HG03064 (cell line): ENCODE measurements around the gene KIF6.
"Not testable (repeated sequence)": the region's sequence is repeated elsewhere in the genome, so short reads cannot be mapped to it uniquely, and the experiment has no call there.

Experiments used
- ATAC-seq: cut with Tn5 transposase; IDR thresholded peaks from one replicate; pipeline ENCODE4 v1.9.1; 2021; ENCODE audit warnings: low read depth; ENCODE audit not compliant: unreplicated experiment

KIF6 gene

DNA sequence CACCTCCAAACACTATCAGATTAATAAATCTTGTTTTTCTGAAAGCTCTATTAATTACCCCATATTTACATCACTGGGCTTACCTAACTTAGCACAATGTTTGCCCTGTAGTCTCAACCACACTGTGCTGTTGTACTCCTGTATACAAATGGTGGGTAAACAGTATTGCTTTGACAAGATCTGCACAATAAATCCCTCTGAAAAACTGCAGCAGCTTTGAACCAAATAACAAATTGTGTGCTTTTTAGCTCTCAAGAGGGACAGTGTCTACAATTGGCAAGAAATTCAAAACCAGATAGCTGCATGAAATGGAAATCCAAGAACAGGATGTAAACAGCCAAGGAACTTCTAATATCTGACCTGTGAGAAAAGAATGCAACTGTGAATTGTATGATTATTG lies 10.4 kb downstream of the KIF6 start:
- no peak for ATAC-seq

DNA sequence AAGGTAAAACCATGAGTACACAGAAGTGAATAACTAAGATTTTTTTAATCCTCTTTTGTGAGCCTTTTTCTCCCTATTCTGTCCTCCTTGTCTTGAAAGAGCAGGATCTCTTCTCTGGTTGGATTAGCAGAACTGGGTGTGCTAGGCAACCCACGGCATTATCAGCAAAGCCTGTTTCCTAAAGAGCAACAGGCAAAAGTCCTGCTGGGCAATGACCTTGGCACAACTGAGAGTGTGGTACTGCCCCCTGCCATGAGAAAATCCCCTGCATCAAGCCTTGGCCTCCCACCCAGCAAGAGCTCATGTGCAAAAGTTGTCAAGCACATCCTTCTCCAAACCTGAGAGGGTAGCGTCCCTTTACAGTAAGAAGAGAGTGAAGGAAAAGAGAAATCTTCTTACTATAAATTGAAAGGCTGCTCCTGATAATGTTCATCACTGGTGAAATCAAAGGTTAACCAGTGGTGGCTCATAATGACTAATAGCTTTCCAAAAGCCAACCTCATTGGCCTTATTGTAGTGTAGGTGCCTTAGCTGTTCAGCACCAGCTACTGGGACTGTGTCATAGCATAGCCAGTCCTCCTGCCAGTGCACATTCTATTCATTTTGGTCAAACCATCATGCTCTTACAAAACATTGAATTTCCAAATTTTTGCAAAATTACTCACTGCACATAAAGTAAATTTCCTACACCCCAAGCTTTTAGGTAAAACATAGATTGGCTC lies 17.1 kb downstream of the KIF6 start:
- no peak for ATAC-seq

DNA sequence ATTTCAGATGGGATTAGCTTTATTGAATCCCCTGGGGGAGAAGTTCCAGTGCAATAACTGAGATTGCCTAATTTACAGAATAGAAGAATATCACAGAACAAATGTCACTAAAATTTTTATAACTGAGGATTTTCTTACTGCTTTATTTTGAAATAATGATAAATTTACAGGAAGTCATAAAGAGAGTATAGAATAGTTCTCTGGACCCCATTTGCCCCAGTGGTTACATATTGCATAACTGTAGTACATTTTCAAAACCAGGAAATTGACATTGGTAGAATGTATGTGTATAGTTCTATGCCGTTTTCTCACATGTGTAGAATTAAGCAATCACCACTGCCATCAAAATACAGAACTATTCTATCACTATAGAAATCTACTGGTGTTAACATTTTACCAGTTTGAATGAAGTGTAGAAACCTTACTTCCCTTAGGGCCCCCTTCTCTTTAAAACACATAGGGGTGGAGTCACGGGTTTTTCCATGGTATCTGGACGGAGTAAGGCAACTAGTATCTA lies 18.3 kb downstream of the KIF6 start:
- no peak for ATAC-seq

DNA sequence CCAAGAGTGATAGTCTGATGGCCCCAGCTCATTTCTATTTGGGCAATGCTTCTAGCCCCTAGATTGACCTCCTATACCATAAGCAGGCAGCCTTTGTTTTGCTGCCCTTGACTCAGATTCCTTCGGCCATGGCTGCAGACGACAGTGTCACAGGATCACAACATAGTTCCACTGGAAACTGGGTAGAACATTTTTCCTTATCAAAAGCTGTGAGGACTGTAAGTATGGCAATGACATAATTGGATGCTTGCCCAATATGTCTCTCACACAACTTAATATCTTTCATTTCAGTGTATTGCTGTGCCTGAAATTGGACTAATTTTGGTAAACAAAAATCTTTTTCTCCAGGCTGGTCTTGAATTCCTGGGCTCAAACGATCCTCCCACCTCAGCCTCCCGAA lies 22.9 kb downstream of the KIF6 start:
- no peak for ATAC-seq

DNA sequence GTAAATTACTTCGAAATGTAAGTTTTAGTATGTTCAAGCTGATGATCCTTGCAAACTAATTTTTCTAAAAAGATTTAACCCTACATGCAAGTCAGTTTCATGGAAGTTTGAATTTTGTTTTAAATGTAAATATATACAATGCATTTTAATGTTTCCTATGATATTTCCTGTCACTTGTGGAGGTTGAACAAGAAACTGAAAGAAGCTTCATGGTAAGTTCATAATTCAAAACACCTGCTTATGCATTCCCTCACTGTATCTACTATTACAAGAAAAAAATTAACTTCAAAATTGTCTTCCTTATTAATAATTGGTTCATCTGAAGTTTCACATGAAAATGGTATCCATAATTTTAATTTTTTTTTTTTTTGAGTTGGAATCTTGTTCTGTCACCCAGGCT lies 24.8 kb downstream of the KIF6 start:
- no peak for ATAC-seq

DNA sequence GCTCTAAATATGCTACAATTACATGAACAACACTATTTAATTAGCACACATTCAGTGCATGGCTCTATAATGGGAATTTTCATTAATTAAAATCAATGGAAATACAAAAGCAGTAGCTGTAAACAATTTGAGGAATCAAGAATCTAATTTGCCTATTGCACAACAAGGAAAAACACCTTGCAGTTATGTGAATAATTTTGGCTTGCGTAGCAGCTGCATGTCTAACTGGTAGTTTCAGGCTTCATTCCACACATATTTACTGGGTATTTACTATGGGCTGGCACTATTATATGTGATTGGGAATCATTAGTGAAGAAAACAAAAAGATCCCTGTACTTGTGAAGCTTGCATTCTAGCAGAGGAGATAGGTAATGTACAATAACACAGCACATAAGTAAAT lies 26.4 kb downstream of the KIF6 start:
- ATAC-seq: no peak

DNA sequence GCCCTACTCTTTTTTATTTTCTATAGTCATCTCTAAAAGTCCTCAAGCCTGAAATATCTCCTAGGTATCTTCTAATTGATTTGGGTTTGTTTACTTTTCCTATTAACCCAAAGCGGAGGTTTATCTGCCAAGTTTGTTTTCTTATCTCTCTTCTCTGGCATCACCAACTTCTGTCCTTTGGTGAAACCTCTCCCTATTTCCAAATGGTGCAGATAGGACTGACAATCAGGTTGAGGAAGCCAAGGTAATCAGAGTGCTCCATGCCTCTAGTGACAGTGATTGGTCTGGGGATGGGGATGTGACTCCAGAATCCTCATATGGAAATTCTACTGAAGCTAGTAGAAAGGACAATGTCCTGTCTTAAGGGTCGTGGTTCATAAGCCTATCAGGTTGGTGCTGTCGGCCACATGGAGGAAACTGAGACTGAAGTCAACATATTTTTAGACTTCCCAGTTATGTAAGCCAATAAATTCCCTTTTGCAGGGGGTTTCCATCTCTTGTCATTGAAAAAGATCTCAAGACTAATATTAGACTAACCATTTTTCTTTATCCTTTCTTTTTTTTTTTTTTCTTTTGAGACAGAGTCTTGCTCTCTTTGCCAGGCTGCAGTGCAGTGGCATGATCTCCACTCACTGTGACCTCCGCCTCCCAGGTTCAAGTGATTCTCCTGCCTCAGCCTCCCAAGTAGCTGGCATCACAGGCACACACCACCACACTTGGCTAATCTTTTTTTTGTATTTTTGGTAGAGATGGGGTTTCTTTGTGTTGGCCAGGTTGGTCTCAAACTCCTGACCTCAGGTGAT lies 28.0 kb downstream of the KIF6 start:
- ATAC-seq: no peak

DNA sequence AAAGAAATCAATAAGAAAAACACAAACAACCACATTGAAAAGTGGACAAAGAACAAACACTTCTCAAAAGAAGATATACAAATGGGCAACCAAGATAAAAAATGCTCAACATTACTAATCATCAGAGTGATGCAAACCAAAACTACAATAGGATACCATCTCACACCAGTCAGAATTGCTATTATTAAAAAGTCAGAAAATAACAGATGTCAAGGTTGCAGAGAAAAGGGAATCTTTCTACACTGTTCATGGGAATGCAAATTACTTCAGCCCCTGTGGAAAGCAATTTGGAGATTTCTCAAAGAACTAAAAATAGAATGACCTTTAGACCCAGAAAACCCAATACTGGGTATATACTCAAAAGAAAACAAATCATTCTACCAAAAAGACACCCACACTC lies 29.8 kb downstream of the KIF6 start:
- no peak for ATAC-seq

DNA sequence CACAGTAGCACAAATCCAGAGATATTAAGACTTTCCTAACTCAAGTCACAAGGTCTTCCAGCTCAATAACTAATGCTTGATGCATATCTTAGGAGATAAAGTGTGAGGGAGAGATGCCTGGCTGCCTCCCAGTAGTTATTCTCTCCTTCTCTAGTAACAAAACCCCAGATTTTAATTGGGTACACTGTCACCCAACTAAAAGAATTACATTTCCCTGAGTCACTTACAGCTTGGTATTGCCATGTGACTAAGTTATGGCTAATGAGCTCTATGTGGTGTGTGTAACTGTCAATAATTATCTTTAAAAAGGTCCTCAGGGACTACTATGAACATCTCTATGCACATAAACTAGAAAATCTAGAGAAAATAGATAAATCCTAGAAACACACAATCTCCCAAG lies 32.0 kb downstream of the KIF6 start:
- ATAC-seq: no peak

DNA sequence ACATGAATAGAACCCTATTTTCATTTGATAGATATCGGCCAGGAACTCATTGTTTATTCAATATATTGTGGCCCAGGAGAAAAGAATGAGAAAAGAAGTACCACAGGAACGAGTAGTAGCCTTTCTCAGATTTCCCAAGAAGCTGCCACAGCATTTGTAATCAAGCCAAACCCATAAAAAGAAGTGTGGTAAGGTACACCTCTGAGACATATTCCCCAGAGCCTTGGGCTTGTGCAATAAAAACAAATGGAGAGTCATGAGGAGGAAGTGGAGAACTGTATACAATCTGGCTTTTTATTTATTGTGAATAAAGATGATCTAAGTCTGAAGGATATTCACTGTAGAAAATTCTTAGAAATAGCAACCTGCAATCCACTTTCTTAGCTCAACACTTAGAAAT lies 36.7 kb downstream of the KIF6 start:
- ATAC-seq: no peak

DNA sequence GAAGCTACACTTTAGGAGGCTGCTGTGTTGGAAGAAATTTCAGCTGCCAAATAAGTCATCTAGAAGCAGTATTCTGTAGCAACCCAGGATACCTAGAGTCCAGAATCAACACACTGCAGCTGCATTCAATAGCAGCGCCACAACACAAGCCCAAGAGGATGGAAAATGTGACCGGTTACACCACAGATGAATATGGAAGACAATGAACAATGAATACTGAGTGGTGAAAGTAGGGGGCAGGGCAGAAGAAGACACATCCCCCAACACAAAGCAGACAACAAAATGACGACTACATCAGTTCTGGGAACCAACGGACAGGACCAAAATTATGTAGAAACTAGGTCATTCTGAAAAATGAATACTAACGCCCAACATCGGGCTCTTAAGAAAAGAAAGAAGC lies 38.2 kb downstream of the KIF6 start:
- ATAC-seq: no peak

DNA sequence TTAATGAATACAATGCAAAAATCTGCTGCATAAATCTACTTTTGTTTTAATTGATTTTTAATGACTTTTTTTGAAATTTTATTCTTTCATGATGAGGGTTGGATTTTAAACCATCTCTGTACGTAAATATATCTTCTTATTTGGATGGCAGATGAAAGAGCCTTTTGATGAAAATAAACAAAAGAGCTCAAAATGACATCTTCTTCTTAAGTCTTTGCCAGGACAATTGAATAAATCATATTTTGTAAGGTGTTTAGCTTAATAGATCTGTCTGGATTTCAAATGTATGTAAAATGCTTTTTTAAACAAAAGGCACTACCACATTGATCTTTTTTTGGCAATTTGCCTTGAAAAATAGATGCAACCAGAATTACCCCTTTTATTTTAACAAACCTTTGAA lies 39.3 kb downstream of the KIF6 start:
- no peak for ATAC-seq

DNA sequence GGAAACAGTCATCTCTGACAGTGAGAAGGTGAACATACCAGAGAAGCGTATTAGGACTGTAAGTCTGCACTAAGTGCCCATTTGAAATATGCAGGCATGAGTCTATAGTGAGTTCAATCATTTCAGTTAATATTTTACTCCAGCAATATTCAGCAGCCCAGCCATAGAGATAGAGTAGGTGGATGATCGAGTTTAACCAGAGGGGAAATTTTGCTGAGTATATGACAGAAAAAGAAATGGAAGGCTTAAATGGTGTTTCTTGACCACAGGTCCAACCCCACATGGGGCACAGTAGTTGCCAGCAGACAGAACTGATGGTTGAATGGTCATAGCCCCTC lies 39.8 kb downstream of the KIF6 start:
- ATAC-seq: no peak

DNA sequence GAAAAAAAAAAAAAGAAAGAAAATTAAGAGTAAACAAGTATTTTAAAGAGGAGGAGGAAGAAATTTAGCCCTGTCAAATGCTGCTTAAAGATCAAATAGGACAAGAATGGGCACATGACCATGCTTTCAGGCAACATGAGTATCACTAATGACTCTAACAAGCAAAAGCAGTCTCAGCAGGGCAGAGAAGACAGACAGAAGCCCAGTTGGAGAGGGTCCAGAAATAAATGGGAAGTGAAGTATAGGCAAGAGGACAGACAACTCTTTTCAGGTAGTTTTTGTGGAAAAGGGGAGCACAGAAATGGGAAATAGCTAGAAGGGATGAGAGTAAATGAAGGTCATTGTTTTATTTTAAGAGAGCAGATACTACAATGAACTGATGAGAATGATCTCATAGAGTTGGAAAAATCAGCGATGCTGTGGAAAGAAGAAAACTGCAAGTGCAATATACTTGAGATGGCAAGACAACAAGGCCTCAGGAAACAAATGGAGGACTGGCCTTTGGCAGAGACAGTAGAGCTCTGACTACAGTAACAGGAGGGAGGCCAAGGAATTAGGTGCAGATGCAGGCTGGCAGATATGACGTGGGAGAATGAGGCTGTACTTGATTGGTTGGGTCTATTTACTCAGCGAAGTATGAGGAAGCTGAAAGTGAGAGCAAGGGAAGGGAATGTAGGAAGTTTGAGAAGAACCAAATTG lies 40.3 kb downstream of the KIF6 start:
- ATAC-seq: no peak

DNA sequence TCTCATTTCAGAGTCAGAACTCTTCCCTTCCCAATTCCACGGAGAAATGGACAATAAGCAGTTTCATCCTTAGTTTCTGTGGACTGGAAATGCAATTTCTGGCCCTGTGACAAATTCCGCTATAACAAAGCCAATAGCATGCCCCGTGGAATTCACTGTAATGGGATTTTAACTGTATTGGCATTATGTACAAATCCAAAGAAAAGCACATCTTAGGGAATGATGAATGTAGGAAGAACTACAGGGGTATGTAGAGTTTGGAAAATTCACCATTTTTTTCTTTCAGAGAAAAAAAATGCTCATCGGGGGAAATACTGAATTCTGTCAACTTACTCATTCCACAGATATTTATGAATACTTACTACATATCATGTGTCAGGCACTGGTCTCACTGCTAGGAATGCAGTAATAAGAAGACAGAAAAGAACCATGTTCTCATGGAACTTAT lies 43.5 kb downstream of the KIF6 start:
- no peak for ATAC-seq

DNA sequence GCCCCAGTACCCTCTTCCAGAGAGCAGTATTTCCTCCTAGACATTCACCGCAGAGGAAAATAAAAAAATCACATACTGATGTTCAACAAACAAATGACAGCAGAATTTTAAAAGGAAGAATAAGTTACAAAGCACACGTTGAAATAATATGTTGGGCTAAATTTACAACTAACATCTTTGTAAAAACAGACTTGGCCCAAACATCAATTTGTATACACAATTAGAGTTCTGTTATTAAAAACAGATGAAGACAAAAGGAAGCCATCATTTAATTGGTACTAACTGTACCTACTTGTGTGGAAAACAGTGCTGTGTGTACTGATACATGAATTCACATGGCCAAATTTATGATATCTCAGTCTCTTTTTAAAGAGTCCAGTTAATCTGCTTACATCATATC lies 46.3 kb downstream of the KIF6 start:
- no peak for ATAC-seq

DNA sequence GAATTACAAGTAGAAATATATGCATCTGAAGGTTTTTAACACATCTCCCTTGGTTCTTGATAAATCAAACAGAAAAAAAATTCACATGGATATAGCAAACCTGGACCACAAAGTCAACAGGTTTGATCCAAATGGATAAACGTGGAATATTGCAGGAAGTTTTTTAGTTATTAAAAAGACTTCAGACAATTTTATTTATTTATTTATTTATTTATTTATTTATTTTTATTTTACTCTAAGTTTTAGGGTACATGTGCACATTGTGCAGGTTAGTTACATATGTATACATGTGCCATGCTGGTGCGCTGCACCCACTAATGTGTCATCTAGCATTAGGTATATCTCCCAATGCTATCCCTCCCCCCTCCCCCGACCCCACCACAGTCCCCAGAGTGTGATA lies 47.9 kb downstream of the KIF6 start:
- ATAC-seq: not testable (repeated sequence)

DNA sequence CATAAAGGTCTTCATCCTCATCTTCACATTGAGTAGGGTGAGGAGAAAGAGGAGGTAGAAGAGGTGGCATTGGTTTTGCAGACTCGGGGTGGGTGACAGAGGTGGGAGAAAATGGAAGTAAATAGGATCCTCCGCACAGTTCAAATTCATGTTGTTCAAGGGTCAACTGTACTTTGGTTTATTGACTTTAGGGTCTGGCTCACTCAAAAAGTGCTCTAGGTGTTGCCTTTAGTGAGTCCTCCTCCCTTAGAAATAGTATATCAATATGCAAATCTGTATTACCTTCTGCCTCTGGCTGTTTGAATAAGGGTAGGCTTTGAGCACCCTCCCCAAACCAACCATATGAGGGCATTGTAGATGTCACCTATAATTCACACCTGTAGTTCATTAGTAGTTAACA lies 54.7 kb downstream of the KIF6 start:
- no peak for ATAC-seq

DNA sequence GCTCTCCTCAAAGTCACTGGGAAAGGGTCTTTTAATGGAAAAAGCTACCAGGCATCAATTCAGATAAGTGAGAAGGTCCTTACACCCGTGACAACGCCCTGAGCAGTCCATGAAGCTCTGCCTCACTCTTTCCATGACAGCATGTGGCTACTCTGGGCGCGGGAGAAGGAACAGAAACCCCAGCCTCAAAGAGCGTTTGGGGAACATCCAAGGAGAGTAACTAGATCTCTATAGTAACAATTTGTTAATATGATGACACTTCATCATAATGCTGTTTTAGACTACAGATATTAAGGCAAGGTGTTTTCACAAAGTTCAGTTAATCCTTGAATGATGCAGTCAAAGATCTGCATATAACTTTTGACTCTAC lies 55.2 kb downstream of the KIF6 start:
- no peak for ATAC-seq

DNA sequence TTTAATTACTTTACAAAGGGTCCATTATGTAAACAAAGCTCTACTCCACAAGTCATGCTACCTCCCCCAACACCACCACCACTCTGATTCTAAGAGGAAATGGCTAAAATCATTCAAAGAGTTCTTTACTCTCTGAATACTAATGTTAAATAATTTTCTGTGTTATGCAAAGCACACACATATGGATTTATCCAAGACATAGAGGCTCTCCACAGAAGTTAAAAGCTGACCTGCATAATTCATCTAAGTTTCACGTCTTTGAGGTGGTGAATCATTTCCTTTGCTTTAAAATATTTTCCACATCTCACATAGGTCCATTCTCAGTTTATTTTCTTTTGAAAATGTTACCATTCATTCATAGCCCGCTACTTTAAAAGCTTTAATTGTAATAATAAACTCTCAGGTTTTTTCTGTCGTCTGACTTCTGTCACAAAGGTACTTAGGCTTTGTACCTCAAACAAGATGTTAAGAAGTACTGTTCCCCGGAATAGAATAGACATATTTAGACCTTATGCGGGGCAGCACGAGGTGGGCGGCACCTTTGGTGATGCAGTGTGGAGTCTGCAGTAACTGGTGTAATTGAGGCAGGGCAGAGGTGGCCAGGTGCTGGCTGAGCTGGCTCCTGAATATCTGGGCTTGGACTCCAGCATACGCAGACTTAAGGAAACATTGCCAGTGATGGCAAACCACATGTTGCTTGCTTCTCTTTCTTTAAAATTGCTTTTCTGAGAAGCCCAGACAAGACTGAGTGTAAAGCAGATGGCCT lies 55.8 kb downstream of the KIF6 start:
- ATAC-seq: no peak
